ENCODE results near the gene NMRK2.
A peak's percentile ranks its signal among the peaks of the same experiment; 100 is the strongest.
"Not testable (repeated sequence)": the region's sequence is repeated elsewhere in the genome, so short reads cannot be mapped to it uniquely, and the experiment has no call there.

Gene NMRK2, protein sequence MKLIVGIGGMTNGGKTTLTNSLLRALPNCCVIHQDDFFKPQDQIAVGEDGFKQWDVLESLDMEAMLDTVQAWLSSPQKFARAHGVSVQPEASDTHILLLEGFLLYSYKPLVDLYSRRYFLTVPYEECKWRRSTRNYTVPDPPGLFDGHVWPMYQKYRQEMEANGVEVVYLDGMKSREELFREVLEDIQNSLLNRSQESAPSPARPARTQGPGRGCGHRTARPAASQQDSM

GRCh38 chr19:3932931-3933810 is at the start of gene NMRK2:
TSS of gene NMRK2 (plus strand) at chr19:3933069. CDS start at chr19:3933672, 603 bp downstream.
- DNase-seq = peak; percentile 5 to 11

- no peak for DNase-seq
Measured at GRCh38 chr19:3890591-3890990, 42.3 kb upstream of the NMRK2 start.

- no peak for DNase-seq
Measured at GRCh38 chr19:3893509-3894179, 39.2 kb upstream of the NMRK2 start.

- DNase-seq = not testable (repeated sequence)
Measured at GRCh38 chr19:3894959-3895358, 37.9 kb upstream of the NMRK2 start.

- no peak for DNase-seq
Measured at GRCh38 chr19:3895788-3896187, 37.1 kb upstream of the NMRK2 start.

- DNase-seq = no peak
Measured at GRCh38 chr19:3897936-3898335, 34.9 kb upstream of the NMRK2 start.

- no peak for DNase-seq
Measured at GRCh38 chr19:3898426-3898825, 34.4 kb upstream of the NMRK2 start.

GRCh38 chr19:3899531-3900294 is 33.2 kb upstream of the NMRK2 start:
- DNase-seq = no peak

- DNase-seq = no peak
Measured at GRCh38 chr19:3902317-3902973, 30.4 kb upstream of the NMRK2 start.

- no peak for DNase-seq
Measured at GRCh38 chr19:3904233-3904632, 28.6 kb upstream of the NMRK2 start.

- no peak for DNase-seq
Measured at GRCh38 chr19:3907626-3908265, 25.1 kb upstream of the NMRK2 start.

DNA sequence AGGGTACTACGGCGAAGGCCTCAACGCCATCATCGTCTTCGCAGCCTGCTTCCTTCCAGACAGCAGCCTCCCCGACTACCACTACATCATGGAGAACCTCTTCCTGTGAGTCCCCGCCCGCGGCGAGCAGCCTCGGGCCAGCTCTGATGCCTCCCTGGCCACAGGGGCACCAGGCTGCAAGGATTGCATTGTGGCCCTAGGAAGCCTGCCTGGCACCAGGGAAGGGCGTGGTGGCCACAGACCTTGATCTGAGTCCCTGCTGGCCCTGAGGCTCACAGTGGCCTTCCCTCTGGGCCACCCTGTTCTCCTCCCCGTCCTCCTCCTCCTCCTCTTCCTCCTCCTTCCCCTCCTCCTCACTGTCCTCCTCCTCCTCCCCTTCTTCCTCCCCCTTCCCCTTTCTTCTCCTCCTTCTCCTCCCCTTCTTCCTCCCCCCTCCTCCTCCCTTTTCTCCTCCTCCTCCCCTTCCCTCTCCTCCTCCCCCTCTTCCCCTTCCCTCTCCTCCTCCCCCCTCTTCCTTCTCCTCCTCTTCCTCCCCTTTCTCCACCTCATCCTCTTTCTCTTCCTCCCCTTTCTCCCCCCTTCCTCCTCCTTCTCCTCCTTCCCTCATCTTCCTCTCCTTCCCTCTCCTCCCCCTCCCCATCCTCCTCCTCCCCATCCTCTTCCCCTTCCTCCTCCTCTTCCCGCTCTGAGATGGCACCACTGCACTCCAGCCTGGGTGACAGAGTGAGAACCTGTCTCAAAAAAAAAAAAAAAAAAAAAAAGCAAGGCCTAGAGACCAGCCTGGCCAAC is 24.4 kb upstream of the NMRK2 start:
- no peak for DNase-seq

DNA sequence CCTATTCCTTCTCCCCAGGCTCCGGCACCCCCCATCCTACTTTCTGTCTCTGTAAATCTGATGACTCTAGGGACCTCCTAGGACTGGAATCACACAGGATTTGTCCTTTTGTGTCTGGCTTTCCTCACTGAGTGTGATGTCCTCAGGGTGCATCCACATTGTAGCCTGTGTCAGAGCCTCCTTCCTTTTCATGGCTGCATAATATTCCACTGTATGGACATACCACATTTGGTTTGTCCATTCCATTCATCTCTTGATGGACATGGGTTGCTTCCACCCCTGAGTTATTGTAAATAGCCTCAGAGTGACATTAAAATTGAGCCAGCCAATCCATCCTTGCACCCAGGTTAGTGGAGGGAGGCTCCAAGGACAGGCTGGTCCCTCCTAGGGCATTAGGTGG is 22.8 kb upstream of the NMRK2 start:
- no peak for DNase-seq

- DNase-seq = no peak
Measured at GRCh38 chr19:3914199-3914598, 18.7 kb upstream of the NMRK2 start.

DNA sequence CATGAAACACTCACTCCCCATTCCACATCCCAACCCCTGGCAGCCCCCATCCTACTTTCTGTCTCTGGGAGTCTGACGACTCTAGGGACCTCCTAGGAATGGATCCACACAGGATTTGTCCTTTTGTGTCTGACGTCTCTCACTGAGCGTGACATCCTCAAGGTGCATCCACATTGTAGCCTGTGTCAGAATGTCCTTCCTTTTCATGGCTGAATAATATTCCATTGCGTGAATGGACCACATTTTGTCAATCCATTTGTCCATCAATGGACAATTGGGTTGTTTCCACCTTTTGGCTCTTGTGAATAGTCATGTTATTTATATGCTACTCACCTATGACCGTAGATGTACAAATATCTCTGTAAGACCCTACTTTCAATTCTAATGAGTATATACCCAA is 16.8 kb upstream of the NMRK2 start:
- DNase-seq = no peak

- no peak for DNase-seq
Measured at GRCh38 chr19:3919793-3920192, 13.1 kb upstream of the NMRK2 start.

DNA sequence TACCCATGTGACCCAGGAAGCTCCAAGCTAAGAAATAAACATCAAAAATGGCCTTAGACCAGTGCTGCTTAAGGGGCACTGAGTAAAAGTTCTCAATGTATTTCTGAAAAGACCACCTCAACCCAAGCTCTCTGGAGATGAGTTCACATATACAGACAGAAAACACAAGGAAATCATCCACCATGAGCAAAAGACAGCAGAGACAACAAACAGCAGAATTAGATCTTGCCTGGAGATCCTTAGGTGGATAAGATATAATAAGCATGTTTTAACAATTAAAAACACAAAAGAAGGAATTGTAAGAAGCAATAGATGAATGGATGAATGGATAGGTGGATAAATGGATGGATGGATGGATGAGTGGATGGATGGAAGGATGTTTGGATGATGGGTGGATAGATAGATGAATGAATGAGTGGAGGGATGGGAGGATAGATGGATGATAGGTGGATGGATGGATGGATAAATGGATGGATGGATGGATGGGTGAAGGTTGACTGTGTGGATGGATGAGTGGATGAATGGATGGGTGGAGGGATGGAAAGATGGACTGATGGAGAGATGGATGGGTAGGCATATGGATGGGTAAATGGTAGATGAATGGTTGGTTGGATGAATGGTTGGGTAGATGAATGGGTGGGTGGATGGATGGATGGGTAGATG is 9.6 kb upstream of the NMRK2 start:
- DNase-seq = no peak

DNA sequence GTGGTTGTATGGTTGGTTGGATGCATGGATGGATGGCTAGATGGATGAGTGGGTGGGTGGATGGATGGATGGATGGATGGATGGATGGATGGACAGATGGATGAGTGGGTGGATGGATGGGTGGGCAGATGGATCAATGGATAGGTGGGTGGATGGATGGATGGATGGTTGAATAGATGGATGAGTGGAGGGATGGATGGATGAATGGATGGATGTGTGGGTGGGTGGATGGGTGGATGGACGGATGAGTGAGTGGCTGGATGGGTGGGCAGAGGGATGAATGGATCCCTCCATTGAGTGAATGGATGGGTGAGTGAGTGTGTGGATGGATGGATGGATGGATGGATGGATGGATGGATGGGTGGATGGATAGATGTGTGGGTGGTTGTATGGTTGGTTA is 9.0 kb upstream of the NMRK2 start:
- DNase-seq = no peak

DNA sequence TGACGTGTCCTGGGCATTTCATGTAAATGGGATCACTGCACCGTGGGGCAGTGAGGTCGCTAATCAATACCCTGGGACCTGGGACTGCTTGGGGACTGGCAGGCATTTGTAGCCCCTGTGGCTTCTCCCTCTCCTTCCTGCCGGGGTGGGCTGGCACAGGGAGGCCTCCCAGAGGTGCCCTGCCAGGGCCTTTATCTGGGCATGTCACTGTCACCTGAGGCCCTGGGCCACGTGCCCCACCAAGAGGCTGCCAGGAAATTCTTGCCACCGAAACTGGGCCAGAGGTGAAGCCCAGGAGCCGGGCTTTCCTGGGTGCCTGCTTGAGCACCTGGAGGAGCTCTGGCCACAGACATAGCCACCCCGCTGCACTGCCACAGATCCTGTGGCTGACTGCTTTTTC is 1.8 kb upstream of the NMRK2 start:
- DNase-seq = no peak

All from activated CD4-positive, alpha-beta T cell treated with anti-CD3 and anti-CD28 coated beads, Interleukin-2, amount 50 U/mL, for 48 hours (primary cell).